OCI-LY3 (cell line): ENCODE data around the gene CD6.
A peak's percentile ranks its signal among the peaks of the same experiment; 100 is the strongest.

Source experiments
- H2AFZ ChIP-seq: fragments of 200-600, 300-600 bp; shearing (Covaris generic); 2 replicates; pipeline ENCODE4 v1.6.0; 2014; ENCODE audit warnings: antibody characterized with exemption, low read depth, low read length
- H3K27ac ChIP-seq: fragments of 200-600, 300-600 bp; sonication (generic); 2 replicates; pipeline ENCODE4 v1.5.1; 2014; ENCODE audit warnings: mild to moderate bottlenecking, low read length, moderate library complexity, mixed read lengths
- H3K27me3 ChIP-seq: fragments of 200-600, 300-600 bp; sonication (generic); 2 replicates; pipeline ENCODE4 v1.6.1; 2014; ENCODE audit warnings: low read depth, low read length, mixed read lengths
- H3K36me3 ChIP-seq: fragments of 200-600, 300-600 bp; sonication (generic); replicated peaks from 2 replicates; pipeline ENCODE3; 2014; ENCODE audit warnings: low read depth, low read length, mixed read lengths
- H3K4me1 ChIP-seq: fragments of 300-600, 200-600 bp; sonication (generic); 2 replicates; pipeline ENCODE4 v1.6.1; 2014; ENCODE audit warnings: low read length, mixed read lengths
- H3K4me2 ChIP-seq: fragments of 200-600, 300-600 bp; sonication (generic); 2 replicates; pipeline ENCODE4 v1.6.1; 2014; ENCODE audit warnings: low read length, mixed read lengths
- H3K4me3 ChIP-seq: fragments of 300-600, 200-600 bp; sonication (generic); 2 replicates; pipeline ENCODE4 v1.5.1; 2014; ENCODE audit warnings: antibody characterized with exemption, mild to moderate bottlenecking, low read length, moderate library complexity
- H3K79me2 ChIP-seq: fragments of 300-600, 200-600 bp; shearing (Covaris generic); 2 replicates; pipeline ENCODE4 v1.6.1; 2014; ENCODE audit warnings: mild to moderate bottlenecking, low read length, mixed read lengths
- H3K9ac ChIP-seq: fragments of 300-600, 200-600 bp; shearing (Covaris generic); 2 replicates; pipeline ENCODE4 v1.6.0; 2014; ENCODE audit warnings: mild to moderate bottlenecking, low read length, moderate library complexity
- H3K9me3 ChIP-seq: fragments of 200-600, 300-600 bp; shearing (Covaris generic); 2 replicates; pipeline ENCODE4 v1.6.1; 2014; ENCODE audit warnings: low read length, mixed read lengths; ENCODE audit not compliant: insufficient read depth
- H4K20me1 ChIP-seq: fragments of 200-600, 300-600 bp; sonication (generic); 2 replicates; pipeline ENCODE4 v1.6.1; 2016; ENCODE audit warnings: low read length, mixed read lengths; ENCODE audit not compliant: insufficient read depth
- EZH2phosphoT487 ChIP-seq: fragments of 200-600 bp; shearing (Covaris generic); IDR thresholded peaks from 2 replicates; pipeline ENCODE4 v1.6.1; 2018; ENCODE audit warnings: antibody characterized with exemption, mixed run types, low read depth
- TF ChIP-seq, protein P1 (sequence below): fragments of 200-600, 300-600 bp; sonication (generic); IDR thresholded peaks from 2 replicates; pipeline ENCODE4 v1.5.1; 2014; ENCODE audit warnings: antibody characterized with exemption, low read length, low read depth

Gene CD6

DNA sequence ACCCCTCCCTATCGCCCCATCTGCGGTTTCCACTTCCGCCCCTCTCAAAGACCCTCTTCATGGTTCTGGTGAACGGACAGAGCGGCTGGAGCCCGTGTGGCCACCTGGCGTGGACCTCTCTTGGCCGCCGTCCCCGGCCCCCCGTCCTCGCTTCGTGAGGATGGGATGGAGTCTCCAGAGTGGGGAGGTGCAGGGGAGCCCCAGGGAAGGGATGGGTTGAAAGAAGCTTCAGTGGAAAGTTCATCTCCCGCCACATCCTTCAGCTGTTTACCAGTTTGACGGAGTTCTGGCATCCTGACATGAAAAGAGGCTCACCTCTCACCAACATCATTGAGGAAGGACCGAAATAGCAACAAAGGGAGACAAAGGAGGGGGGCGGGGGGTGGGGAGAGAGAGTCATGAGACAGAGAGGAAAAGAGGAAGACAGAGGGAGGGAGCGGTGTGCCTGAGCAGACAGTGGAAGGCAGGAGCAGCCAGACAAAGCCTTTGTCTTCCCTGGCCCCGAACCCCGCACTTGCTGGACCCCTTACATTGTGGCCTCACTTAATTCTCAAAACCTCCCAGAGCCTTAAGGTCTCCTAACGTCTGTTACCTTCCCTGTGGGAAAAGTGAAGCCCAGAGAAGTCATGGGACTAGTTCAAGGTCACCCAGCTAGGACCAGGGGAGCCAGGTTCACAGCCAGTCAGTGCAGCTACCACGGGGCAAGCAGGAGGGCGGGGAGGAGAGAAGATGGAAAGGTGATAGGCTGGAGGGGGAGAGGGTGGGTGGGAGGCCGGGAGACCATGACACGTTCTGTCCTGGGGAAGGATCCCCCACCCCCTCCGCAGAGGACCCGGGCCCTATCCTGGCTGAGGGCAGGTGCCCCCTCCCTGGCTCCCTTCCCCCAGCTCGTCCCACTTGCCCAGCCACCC, 54.9 kb downstream of the CD6 start:
- TF ChIP-seq EZH2phosphoT487: no peak
- TF ChIP-seq, protein P1, sequence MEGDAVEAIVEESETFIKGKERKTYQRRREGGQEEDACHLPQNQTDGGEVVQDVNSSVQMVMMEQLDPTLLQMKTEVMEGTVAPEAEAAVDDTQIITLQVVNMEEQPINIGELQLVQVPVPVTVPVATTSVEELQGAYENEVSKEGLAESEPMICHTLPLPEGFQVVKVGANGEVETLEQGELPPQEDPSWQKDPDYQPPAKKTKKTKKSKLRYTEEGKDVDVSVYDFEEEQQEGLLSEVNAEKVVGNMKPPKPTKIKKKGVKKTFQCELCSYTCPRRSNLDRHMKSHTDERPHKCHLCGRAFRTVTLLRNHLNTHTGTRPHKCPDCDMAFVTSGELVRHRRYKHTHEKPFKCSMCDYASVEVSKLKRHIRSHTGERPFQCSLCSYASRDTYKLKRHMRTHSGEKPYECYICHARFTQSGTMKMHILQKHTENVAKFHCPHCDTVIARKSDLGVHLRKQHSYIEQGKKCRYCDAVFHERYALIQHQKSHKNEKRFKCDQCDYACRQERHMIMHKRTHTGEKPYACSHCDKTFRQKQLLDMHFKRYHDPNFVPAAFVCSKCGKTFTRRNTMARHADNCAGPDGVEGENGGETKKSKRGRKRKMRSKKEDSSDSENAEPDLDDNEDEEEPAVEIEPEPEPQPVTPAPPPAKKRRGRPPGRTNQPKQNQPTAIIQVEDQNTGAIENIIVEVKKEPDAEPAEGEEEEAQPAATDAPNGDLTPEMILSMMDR: no peak
- H3K9me3 ChIP-seq: no peaks in the 10 kb centered on the region
- no peaks in the 10 kb centered on the region for H3K36me3 ChIP-seq
- no peak overlapping the region for H3K9ac ChIP-seq
- H3K27ac ChIP-seq: no peak overlapping the region
- peaks cover 29% of the 10 kb centered on the region for H3K4me1 ChIP-seq
- H3K4me3 ChIP-seq: no peak overlapping the region
- no peak overlapping the region for H2AFZ ChIP-seq
- H3K4me2 ChIP-seq: peak overlapping the region; percentile 4; the same call in 1 of the 2 replicates
- no peaks in the 10 kb centered on the region for H3K79me2 ChIP-seq
- H3K27me3 ChIP-seq: peaks cover 28% of the 10 kb centered on the region
- no peaks in the 10 kb centered on the region for H4K20me1 ChIP-seq

DNA sequence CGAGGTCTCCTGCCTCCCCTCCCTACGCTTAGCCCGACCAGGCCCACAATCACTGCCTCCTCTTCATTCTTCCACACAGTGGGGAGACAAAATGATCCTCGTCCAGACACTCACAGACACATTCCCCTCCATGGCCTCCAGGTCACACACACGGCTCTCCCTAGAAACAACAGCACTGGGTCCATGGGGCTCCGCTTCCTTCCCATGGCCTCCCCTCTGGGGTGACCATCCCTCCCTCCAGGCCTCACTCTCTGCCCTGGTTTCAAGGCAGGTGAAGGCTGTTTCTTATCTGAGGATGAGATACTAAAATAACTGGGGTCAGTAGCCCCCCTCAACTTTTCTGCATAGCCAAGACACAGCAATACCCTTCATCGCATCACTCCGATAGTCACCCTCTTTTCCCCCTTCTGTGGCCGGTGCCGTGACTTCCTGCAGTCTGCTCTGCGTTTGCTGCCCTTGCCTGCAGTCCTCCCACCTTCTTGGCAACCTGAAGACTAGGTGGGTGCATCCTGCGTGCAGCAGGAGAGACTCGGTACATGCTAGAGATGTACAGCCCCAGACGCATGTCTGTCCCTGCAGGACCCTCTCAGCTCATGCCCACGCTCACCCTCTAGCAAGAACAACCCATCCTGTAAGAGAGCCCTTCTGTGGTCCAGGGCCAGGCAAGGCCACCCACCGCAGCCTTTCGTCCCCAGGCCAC, 55.8 kb downstream of the CD6 start:
- H3K4me3 ChIP-seq: no peak overlapping the region
- H3K4me1 ChIP-seq: peaks cover 23% of the 10 kb centered on the region
- no peak overlapping the region for H3K9ac ChIP-seq
- no peaks in the 10 kb centered on the region for H3K79me2 ChIP-seq
- peaks cover 20% of the 10 kb centered on the region for H3K27me3 ChIP-seq
- no peak overlapping the region for H2AFZ ChIP-seq
- H3K9me3 ChIP-seq: no peaks in the 10 kb centered on the region
- TF ChIP-seq EZH2phosphoT487: no peak
- TF ChIP-seq, protein P1: no peak
- H3K36me3 ChIP-seq: no peaks in the 10 kb centered on the region
- H3K27ac ChIP-seq: no peak overlapping the region
- no peak overlapping the region for H3K4me2 ChIP-seq
- H4K20me1 ChIP-seq: no peaks in the 10 kb centered on the region

DNA sequence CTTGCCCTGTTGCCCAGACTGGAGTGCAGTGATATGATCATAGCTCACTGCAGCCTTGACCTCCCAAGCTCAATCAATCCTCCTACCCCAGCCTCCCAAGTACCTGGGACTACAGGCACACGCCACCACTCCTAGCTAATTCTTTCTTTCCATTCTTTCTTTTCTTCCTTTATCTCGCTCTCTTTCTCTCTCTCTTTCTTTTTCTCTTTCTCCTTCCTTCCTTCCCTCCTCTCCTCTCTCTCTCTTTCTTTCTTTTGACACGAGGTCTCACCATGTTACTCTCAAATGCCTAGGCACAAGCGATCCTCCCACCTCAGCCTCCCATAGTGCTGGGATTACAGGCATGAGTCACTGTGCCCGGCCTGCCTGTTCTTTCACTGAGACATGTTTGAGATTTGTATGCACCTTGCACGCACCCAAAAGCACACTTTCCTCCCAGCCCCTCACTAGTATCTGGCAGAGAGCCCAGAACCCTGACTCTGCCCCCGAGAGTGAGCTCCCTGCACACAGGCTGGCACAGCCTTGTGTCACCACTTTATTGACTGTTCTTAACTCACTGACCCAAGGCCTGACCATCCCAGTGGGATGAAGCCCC, 56.8 kb downstream of the CD6 start:
- no peak overlapping the region for H3K27ac ChIP-seq
- no peaks in the 10 kb centered on the region for H3K79me2 ChIP-seq
- peaks cover 18% of the 10 kb centered on the region for H3K27me3 ChIP-seq
- H3K9me3 ChIP-seq: no peaks in the 10 kb centered on the region
- H3K9ac ChIP-seq: no peak overlapping the region
- H2AFZ ChIP-seq: no peak overlapping the region
- H4K20me1 ChIP-seq: no peaks in the 10 kb centered on the region
- H3K36me3 ChIP-seq: no peaks in the 10 kb centered on the region
- H3K4me1 ChIP-seq: peaks cover 23% of the 10 kb centered on the region
- no peak overlapping the region for H3K4me3 ChIP-seq
- no peak overlapping the region for H3K4me2 ChIP-seq
- TF ChIP-seq, protein P1: no peak

DNA sequence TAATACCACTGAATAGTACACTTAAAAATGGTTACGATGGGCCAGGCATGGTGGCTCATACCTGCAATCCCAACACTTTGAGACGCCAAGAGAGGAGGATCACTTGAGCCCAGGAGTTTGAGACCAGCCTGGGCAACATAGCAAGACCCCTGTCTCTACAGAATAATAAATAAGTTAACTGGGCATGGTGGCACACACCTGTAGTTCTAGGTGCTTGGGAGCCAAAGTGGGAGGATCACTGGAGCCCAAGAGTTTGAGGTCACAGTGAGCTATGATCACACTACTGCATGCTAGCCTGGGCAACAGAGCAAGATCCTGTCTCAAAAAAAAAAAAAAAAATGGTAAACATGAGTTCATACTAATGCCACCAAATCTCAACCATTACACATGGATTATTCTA, 61.3 kb downstream of the CD6 start:
- Histone ChIP-seq H3K79me2 (no peaks in the 10 kb centered on the region), H3K4me2 (no peak overlapping the region), H3K9ac (no peak overlapping the region), H3K4me1 (peaks cover 10% of the 10 kb centered on the region), H2AFZ (no peak overlapping the region), H3K36me3 (no peaks in the 10 kb centered on the region), H3K27ac (no peak overlapping the region), H4K20me1 (no peaks in the 10 kb centered on the region), H3K4me3 (no peak overlapping the region), H3K27me3 (no peaks in the 10 kb centered on the region), H3K9me3 (no peaks in the 10 kb centered on the region)
- TF ChIP-seq EZH2phosphoT487: no peak
- TF ChIP-seq, protein P1: no peak
